GM18951 (cell line): ENCODE results near the gene PIGC.

Source experiments
- POLR2A ChIP-seq: IDR thresholded peaks from 4 replicates; pipeline ENCODE4 v1.6.1; 2011; ENCODE audit warnings: mild to moderate bottlenecking; ENCODE audit not compliant: insufficient read length, insufficient read depth; ENCODE audit errors: extremely low read depth
- in situ Hi-C: fragments of 300-500 bp; cut with MboI; formaldehyde crosslinking; loops from one replicate; pipeline ENCODE4 v1.12.0; 2022; ENCODE audit warnings: low sequenced_read_pairs, mixed read lengths, inconsistent platforms; ENCODE audit not compliant: unreplicated experiment

The PIGC gene

GRCh38 chr1:172443666-172444453 lies at the start of gene PIGC:
TSS of gene PIGC (minus strand) at chr1:172444069. CDS start at chr1:172442622, 1,447 bp downstream.
- in situ Hi-C loops: no loop called here
- peak; percentile 74 for TF ChIP-seq POLR2A

GRCh38 chr1:172492421-172492820 lies 48.6 kb upstream of the PIGC start:
- in situ Hi-C loops: no loop called here

GRCh38 chr1:172489847-172490246 lies 46.0 kb upstream of the PIGC start:
- TF ChIP-seq POLR2A: no peak
- in situ Hi-C loops: no loop called here

More at GRCh38 chr1:172492421-172492820, 48.6 kb upstream of the PIGC start:
- TF ChIP-seq POLR2A: no peak

GRCh38 chr1:172488393-172488792 lies 44.5 kb upstream of the PIGC start:
- in situ Hi-C loops: no loop called here
- TF ChIP-seq POLR2A: no peak

GRCh38 chr1:172487550-172487949 lies 43.7 kb upstream of the PIGC start:
- TF ChIP-seq POLR2A: no peak
- in situ Hi-C loops: no loop called here

DNA sequence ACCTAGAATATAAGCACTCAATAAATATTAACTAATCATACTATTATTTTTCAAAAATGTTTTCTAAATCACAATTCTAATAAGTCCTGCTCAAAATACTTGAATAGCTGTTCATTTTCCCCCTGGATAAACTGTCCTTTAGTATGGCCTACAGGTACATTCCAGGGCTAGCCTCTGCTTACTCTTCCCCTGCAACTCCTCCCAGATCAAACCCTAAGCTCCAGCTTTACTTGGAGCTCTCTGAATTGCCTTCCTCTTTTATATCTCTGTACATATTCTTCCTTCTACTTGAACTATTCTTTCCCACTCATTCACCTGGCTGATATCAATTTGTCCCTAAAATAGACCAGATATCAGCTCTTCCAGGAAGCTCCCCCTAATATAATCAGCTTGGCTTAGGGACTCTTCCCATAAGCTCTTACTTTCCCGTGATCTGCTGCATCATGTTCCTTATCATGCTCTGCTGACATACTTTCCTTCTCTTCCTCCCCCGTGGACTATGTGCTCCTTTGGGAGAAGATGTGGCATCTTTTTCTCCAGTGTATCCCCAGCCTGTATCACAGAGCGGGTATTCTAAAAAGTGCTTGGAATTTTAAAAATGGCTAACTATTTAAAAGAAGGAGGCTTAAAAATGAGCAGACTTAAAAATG lies 43.1 kb upstream of the PIGC start:
- in situ Hi-C loops: no loop called here
- TF ChIP-seq POLR2A: no peak

DNA sequence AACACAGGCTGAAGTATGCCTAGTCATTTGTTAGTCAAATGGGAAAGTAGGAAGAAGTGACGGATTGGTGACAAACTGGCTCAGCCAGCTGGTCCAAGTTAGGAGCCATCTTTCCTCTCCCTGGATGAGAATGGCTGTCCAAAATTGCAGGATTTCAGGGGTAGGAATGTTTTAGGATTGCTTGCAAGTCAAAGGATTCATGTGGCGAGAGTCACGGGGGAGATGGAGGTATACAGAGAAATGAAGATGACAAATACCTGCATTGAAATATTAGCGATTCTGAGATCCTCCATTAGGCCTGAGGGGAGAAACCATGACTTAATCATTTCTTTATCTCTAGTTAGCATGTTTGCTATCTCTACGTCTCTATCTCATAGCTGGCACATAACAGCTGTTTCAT lies 41.8 kb upstream of the PIGC start:
- in situ Hi-C loops: no loop called here

GRCh38 chr1:172484252-172484651 lies 40.4 kb upstream of the PIGC start:
- TF ChIP-seq POLR2A: no peak
- in situ Hi-C loops: no loop called here

More for the DNA sequence above, 41.8 kb upstream of the PIGC start:
- no peak for TF ChIP-seq POLR2A

GRCh38 chr1:172483448-172483847 lies 39.6 kb upstream of the PIGC start:
- no peak for TF ChIP-seq POLR2A
- in situ Hi-C loops: no loop called here

DNA sequence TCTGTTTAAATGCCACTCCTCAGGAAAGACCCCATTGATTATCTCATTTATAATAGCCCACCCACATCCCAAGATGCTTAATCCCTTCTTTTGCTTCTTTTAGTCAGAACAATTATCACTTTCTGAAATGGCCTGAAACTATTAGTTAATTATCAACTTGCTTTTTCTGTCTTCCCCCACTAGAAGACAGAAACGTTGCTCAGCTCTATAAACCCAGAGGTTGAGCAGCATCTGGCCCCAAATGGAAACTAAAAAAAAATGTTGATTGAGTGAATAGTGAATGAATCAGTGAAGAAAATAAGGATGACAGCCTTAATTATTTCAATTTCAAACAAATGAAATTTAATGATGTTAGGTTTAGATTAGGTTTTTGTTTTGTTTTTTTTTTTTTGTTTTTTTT lies 38.2 kb upstream of the PIGC start:
- TF ChIP-seq POLR2A: no peak
- in situ Hi-C loops: no loop called here

DNA sequence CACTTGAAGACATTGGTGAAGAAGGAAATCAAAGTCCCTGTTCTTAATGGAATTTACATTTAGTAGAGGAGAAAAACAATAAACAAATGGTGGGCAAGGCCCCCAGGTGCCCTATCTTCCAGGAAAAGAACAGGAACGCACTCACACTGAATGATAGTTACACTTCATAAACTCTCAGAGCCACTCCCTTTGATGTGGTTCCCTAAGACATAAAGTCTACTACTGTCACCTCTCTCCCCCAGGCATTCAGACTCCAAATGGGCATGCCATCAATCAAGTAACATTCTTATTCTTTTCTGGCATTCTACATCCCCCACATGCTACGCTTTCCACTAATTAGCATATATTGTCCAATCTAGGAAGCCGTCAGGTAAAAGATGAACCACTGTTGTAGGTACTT lies 36.6 kb upstream of the PIGC start:
- in situ Hi-C loops: no loop called here
- no peak for TF ChIP-seq POLR2A

- in situ Hi-C loops: no loop called here
Observed at GRCh38 chr1:172478485-172478884, 34.6 kb upstream of the PIGC start.

GRCh38 chr1:172477741-172478140 lies 33.9 kb upstream of the PIGC start:
- no peak for TF ChIP-seq POLR2A
- in situ Hi-C loops: no loop called here

More at GRCh38 chr1:172478485-172478884, 34.6 kb upstream of the PIGC start:
- no peak for TF ChIP-seq POLR2A

DNA sequence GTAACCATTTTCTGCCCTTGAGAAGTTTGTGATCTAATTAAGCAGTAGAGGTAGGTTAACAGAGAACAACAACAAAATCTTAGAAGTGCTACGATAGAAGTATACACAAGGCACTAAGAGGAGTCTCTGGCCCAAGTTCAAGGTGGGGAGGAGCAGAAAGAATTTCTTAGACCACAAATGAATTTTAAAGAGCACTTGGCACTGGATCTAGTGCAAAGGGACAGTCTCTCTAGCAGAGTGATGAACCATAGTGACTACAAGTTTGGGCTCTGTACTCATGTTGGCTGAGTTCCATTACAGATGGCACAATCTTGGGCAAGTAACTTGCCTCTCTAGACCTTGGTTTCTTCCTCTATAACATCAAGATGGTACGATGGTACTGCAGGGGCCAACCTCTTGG lies 33.3 kb upstream of the PIGC start:
- in situ Hi-C loops: no loop called here
- no peak for TF ChIP-seq POLR2A
